ENCODE results near the gene CD34. TPM values are rescaled to one million over a fixed set of nuclear protein-coding genes. Genes with fewer than 3 reads are reported as not detected.
A peak's percentile ranks its signal among the peaks of the same experiment; 100 is the strongest.

The CD34 gene, protein sequence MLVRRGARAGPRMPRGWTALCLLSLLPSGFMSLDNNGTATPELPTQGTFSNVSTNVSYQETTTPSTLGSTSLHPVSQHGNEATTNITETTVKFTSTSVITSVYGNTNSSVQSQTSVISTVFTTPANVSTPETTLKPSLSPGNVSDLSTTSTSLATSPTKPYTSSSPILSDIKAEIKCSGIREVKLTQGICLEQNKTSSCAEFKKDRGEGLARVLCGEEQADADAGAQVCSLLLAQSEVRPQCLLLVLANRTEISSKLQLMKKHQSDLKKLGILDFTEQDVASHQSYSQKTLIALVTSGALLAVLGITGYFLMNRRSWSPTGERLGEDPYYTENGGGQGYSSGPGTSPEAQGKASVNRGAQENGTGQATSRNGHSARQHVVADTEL
- 0.25 TPM for polyA plus RNA-seq (2013, experiment 1 of 2)
- polyA plus RNA-seq (2013, experiment 2 of 2): 0.38 TPM

GRCh38 chr1:207910591-207911354 is at the start of gene CD34:
TSS of gene CD34 (minus strand) at chr1:207911125. CDS start at chr1:207911080, 45 bp downstream.
- H3K36me3 ChIP-seq (ENCODE audit: insufficient read depth, low read length): no peaks in the 10 kb centered on the region
- H3K4me1 ChIP-seq (ENCODE audit: insufficient read depth, low read length): 0 out of 2 replicates have a peak, but pooled peaks cover 2% of the 10 kb centered on the region
- H3K4me3 ChIP-seq (ENCODE audit: low read length): peak within 1 kb of the TSS; percentile 56
- 12% methylated on average over 49 of the region's 56 CpGs for WGBS
- H3K27ac ChIP-seq (ENCODE audit: low read depth, low read length): no peak within 1 kb of the TSS
- H3K9me3 ChIP-seq (ENCODE audit: insufficient read depth, low read depth, low read length): no peaks in the 10 kb centered on the region
- H3K9ac ChIP-seq (ENCODE audit: low read depth, low read length): 0 out of 2 replicates have a peak within 1 kb of the TSS, but pooled peaks have one; percentile 1
- peaks cover 52% of the 10 kb centered on the region for H3K27me3 ChIP-seq (ENCODE audit: insufficient read depth, low read length)

DNA sequence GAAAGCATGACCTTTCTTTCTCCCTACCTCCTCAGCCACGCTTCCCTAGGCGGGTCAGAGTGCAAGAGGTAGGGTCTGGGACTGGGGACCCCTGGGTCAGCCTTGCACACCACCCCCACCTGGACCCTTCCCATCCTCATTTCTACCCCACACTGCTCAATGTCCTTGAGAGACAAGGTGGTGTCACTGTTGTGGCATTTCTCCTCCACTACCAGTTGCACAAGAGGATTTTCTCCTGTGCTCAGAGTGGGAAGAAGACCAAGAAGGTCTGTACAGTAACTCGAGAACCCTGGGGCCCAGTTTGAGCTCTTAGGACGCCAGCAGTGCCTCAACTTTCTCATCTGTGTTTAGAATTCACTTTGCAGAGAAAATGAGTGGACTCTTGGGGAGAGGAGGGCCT is 49.4 kb upstream of the CD34 start:
- no peaks in the 10 kb centered on the region for H3K36me3 ChIP-seq (ENCODE audit: insufficient read depth, low read length)
- peaks cover 95% of the 10 kb centered on the region for H3K27me3 ChIP-seq (ENCODE audit: insufficient read depth, low read length)
- no peak overlapping the region for H3K27ac ChIP-seq (ENCODE audit: low read depth, low read length)
- H3K4me3 ChIP-seq (ENCODE audit: low read length): no peak overlapping the region
- H3K4me1 ChIP-seq (ENCODE audit: insufficient read depth, low read length): no peaks in the 10 kb centered on the region
- no peaks in the 10 kb centered on the region for H3K9me3 ChIP-seq (ENCODE audit: insufficient read depth, low read depth, low read length)
- no peak overlapping the region for H3K9ac ChIP-seq (ENCODE audit: low read depth, low read length)
- 91% methylated on average over 4 of the region's 4 CpGs for WGBS

GRCh38 chr1:207959910-207960309 is 49.0 kb upstream of the CD34 start:
- 94% methylated on average over 5 of the region's 5 CpGs for WGBS
- Histone ChIP-seq H3K9me3 (ENCODE audit: insufficient read depth, low read depth, low read length) (no peaks in the 10 kb centered on the region), H3K9ac (ENCODE audit: low read depth, low read length) (no peak overlapping the region), H3K27me3 (ENCODE audit: insufficient read depth, low read length) (peaks cover 94% of the 10 kb centered on the region), H3K4me3 (ENCODE audit: low read length) (peak overlapping the region; percentile 58), H3K27ac (ENCODE audit: low read depth, low read length) (no peak overlapping the region), H3K36me3 (ENCODE audit: insufficient read depth, low read length) (no peaks in the 10 kb centered on the region), H3K4me1 (ENCODE audit: insufficient read depth, low read length) (no peaks in the 10 kb centered on the region)

- peaks cover 88% of the 10 kb centered on the region for H3K27me3 ChIP-seq (ENCODE audit: insufficient read depth, low read length)
- peak overlapping the region; percentile 64 for H3K9ac ChIP-seq (ENCODE audit: low read depth, low read length)
- 2% methylated on average over 76 of the region's 76 CpGs for WGBS
- no peak overlapping the region for H3K27ac ChIP-seq (ENCODE audit: low read depth, low read length)
- H3K9me3 ChIP-seq (ENCODE audit: insufficient read depth, low read depth, low read length): no peaks in the 10 kb centered on the region
- H3K36me3 ChIP-seq (ENCODE audit: insufficient read depth, low read length): no peaks in the 10 kb centered on the region
- H3K4me1 ChIP-seq (ENCODE audit: insufficient read depth, low read length): no peaks in the 10 kb centered on the region
- H3K4me3 ChIP-seq (ENCODE audit: low read length): peak overlapping the region; percentile 58
Measured at GRCh38 chr1:207959141-207959825, 48.4 kb upstream of the CD34 start.

GRCh38 chr1:207958376-207959139 is 47.6 kb upstream of the CD34 start:
- Histone ChIP-seq H3K27ac (ENCODE audit: low read depth, low read length) (no peak overlapping the region), H3K9ac (ENCODE audit: low read depth, low read length) (peak overlapping the region; percentile 64; the same call in 1 of the 2 replicates), H3K4me3 (ENCODE audit: low read length) (peak overlapping the region; percentile 58), H3K4me1 (ENCODE audit: insufficient read depth, low read length) (no peaks in the 10 kb centered on the region), H3K9me3 (ENCODE audit: insufficient read depth, low read depth, low read length) (no peaks in the 10 kb centered on the region), H3K36me3 (ENCODE audit: insufficient read depth, low read length) (no peaks in the 10 kb centered on the region), H3K27me3 (ENCODE audit: insufficient read depth, low read length) (peaks cover 80% of the 10 kb centered on the region)
- 48% methylated on average over 24 of the region's 24 CpGs for WGBS

DNA sequence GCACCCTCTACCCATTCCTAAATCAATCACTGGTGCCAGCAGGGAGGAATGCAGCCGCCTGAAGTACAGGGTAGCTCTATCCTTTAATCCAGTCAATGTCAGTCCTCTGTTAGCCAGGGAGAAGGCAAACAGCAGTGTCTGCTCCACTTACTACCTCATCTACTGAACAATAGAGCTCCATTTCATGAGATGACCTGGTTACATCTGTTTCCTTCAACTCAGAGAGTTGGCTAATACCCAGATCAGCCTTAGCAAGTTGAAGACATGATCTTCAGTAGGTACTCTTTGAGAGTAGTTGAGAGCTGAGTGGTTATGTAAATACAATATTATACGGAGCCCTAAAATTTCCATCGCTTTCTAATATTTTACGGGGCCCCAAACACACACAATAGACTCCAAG is 46.1 kb upstream of the CD34 start:
- H3K27me3 ChIP-seq (ENCODE audit: insufficient read depth, low read length): peaks cover 68% of the 10 kb centered on the region

GRCh38 chr1:207954104-207954503 is 43.2 kb upstream of the CD34 start:
- Histone ChIP-seq H3K4me3 (ENCODE audit: low read length) (no peak overlapping the region), H3K27ac (ENCODE audit: low read depth, low read length) (no peak overlapping the region), H3K9me3 (ENCODE audit: insufficient read depth, low read depth, low read length) (no peaks in the 10 kb centered on the region), H3K36me3 (ENCODE audit: insufficient read depth, low read length) (no peaks in the 10 kb centered on the region), H3K4me1 (ENCODE audit: insufficient read depth, low read length) (peaks cover 6% of the 10 kb centered on the region), H3K9ac (ENCODE audit: low read depth, low read length) (no peak overlapping the region), H3K27me3 (ENCODE audit: insufficient read depth, low read length) (peaks cover 45% of the 10 kb centered on the region)
- no CpG with 5 or more reads among the region's 1 CpG for WGBS

More for the DNA sequence above, 46.1 kb upstream of the CD34 start:
- no peak overlapping the region for H3K9ac ChIP-seq (ENCODE audit: low read depth, low read length)
- H3K4me3 ChIP-seq (ENCODE audit: low read length): no peak overlapping the region
- no peak overlapping the region for H3K27ac ChIP-seq (ENCODE audit: low read depth, low read length)
- H3K4me1 ChIP-seq (ENCODE audit: insufficient read depth, low read length): peaks cover 6% of the 10 kb centered on the region
- WGBS: 77% methylated on average over 4 of the region's 4 CpGs
- H3K36me3 ChIP-seq (ENCODE audit: insufficient read depth, low read length): no peaks in the 10 kb centered on the region
- H3K9me3 ChIP-seq (ENCODE audit: insufficient read depth, low read depth, low read length): no peaks in the 10 kb centered on the region

DNA sequence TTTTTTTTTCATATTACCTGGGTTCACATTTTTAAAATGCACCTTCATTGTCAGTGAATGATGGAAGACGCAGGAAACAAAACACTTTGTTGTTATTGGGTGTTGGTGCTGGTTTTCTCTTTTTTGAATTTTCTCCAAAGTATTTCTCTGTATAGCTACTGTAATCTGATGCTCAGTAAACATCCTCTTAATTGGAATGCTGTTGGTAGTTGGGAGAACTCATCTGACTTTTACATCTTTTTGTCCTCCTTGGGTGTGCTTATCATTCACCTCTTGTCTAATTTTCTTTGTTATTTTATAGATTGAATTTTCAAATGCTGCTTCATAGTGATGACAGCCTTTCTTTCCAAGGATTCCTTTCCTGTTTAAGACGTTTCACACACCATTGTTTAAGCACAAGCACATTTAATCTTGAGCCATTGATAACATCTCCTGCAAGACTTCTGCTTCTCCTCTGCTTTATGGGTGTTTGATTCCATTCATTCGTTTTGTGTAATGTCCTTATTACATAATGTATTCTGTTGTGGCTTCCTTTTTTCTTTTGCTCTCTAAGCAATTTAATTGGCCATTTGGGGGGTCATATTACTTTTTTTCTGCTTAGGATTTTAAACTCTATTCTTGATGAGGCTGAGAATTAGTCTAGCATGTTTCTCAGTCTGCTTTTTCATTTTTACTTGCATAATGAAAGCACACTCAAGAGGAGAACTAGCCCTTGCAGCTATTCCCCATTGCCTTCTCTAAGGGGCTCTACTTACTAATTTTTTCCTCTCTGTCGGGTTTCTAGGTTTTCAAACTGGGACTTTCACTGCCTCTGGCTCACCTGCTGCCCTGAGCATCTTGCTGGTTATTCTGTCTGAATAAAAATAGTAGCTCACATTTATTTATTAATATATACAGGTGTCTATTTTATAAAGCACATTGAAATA is 42.0 kb upstream of the CD34 start:
- Histone ChIP-seq H3K9ac (ENCODE audit: low read depth, low read length) (no peak overlapping the region), H3K4me3 (ENCODE audit: low read length) (no peak overlapping the region), H3K9me3 (ENCODE audit: insufficient read depth, low read depth, low read length) (no peaks in the 10 kb centered on the region), H3K4me1 (ENCODE audit: insufficient read depth, low read length) (peaks cover 6% of the 10 kb centered on the region), H3K27me3 (ENCODE audit: insufficient read depth, low read length) (peaks cover 32% of the 10 kb centered on the region), H3K36me3 (ENCODE audit: insufficient read depth, low read length) (no peaks in the 10 kb centered on the region), H3K27ac (ENCODE audit: low read depth, low read length) (no peak overlapping the region)
- WGBS: 78% methylated on average over 3 of the region's 4 CpGs

GRCh38 chr1:207951652-207952051 is 40.7 kb upstream of the CD34 start:
- Histone ChIP-seq H3K36me3 (ENCODE audit: insufficient read depth, low read length) (no peaks in the 10 kb centered on the region), H3K9me3 (ENCODE audit: insufficient read depth, low read depth, low read length) (no peaks in the 10 kb centered on the region), H3K4me1 (ENCODE audit: insufficient read depth, low read length) (peaks cover 6% of the 10 kb centered on the region), H3K27ac (ENCODE audit: low read depth, low read length) (no peak overlapping the region), H3K27me3 (ENCODE audit: insufficient read depth, low read length) (peaks cover 20% of the 10 kb centered on the region), H3K9ac (ENCODE audit: low read depth, low read length) (no peak overlapping the region), H3K4me3 (ENCODE audit: low read length) (no peak overlapping the region)
- 90% methylated on average over 3 of the region's 3 CpGs for WGBS

DNA sequence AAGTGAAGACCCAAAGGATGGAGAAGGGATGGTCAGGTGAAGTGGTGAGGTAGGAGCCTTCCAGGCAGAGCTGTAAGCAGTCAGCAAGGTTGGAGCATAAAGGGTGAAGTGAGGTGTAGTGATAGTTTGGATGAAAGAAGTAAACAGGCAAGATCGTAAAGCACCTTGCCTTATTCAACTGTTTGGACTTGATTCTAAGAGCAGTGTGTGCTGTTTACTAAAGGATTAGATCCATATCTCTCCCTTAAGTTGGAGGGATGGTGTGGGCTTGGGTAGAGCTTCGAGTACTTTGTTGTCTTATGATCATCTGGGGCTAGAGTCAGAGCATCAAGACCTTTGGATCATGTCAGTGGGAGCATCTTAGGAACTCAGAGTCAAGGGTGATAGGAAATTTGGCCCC is 39.8 kb upstream of the CD34 start:
- Histone ChIP-seq H3K4me3 (ENCODE audit: low read length) (no peak overlapping the region), H3K27ac (ENCODE audit: low read depth, low read length) (no peak overlapping the region), H3K36me3 (ENCODE audit: insufficient read depth, low read length) (no peaks in the 10 kb centered on the region), H3K27me3 (ENCODE audit: insufficient read depth, low read length) (peaks cover 12% of the 10 kb centered on the region; the same call in 1 of the 2 replicates), H3K9me3 (ENCODE audit: insufficient read depth, low read depth, low read length) (no peaks in the 10 kb centered on the region), H3K9ac (ENCODE audit: low read depth, low read length) (no peak overlapping the region), H3K4me1 (ENCODE audit: insufficient read depth, low read length) (peaks cover 6% of the 10 kb centered on the region)
- 52% methylated on average over 2 of the region's 2 CpGs for WGBS
